Testis (tissue), 2 donors: Measurements from ENCODE around the gene PRKAR1B.

Experiments
- POLR2A ChIP-seq: fragments of 450-650 bp; IDR thresholded peaks from one replicate; pipeline ENCODE4 v1.6.1; 2017; ENCODE audit warnings: antibody characterized with exemption, mild to moderate bottlenecking, moderate library complexity
- TF ChIP-seq, protein P1 (sequence below), 3 experiments: fragments of 450-650 bp in 2 of 3; fragments of 200-600 bp in 1 of 3; sonication (generic) in 1 of 3; IDR thresholded peaks; one replicate each; pipeline ENCODE4 v1.5.1; 2016 to 2019; ENCODE audit warnings: antibody characterized with exemption in 3 of 3, mild to moderate bottlenecking in 2 of 3, moderate library complexity in 1 of 3

DNA sequence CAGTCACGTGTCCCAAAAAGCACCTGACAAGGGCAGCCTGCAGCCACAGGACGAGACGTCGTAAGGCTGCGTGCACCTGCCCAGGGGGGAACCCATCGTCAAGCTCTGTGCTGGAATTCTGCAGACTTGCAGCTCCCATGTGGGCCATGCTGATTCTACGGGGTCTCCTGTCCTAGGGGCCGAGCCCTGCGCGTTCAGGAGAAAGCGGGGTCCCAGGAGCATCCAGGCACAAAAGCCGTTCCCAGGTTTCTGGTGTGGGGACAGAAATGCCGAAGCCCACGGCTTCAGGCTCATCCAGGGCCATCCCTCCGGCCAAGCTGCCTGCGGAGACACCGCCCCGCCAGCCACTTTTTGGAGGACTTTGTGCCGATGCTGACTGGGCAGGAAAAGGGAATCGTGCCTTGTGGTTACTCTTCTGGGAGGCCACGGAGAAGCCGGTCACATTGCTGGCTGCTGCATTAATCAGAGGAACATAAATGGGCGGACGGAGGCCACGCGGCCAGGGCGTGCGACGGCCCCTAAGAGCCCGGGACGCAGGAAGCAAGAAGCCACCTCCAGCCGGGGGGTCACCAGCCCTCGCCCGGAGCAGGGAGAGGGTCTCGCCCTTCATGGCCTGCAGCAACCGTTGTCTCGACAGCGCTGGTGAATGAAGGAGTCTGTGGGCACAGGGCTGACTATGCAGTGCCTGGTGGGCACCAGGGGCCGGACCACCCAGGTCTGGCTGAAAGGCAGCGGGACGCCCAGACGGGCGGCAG, 144.8 kb downstream of the PRKAR1B start:
- TF ChIP-seq, protein P1, sequence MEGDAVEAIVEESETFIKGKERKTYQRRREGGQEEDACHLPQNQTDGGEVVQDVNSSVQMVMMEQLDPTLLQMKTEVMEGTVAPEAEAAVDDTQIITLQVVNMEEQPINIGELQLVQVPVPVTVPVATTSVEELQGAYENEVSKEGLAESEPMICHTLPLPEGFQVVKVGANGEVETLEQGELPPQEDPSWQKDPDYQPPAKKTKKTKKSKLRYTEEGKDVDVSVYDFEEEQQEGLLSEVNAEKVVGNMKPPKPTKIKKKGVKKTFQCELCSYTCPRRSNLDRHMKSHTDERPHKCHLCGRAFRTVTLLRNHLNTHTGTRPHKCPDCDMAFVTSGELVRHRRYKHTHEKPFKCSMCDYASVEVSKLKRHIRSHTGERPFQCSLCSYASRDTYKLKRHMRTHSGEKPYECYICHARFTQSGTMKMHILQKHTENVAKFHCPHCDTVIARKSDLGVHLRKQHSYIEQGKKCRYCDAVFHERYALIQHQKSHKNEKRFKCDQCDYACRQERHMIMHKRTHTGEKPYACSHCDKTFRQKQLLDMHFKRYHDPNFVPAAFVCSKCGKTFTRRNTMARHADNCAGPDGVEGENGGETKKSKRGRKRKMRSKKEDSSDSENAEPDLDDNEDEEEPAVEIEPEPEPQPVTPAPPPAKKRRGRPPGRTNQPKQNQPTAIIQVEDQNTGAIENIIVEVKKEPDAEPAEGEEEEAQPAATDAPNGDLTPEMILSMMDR (IDR thresholded peaks at IDR 0.05), result no peak
- TF ChIP-seq POLR2A, result no peak
